ENCODE measurements around the gene TXN.

TXN gene
- total RNA-seq, result 24.7 to 140 (median 33.8) reads per million in 4 experiments

DNA sequence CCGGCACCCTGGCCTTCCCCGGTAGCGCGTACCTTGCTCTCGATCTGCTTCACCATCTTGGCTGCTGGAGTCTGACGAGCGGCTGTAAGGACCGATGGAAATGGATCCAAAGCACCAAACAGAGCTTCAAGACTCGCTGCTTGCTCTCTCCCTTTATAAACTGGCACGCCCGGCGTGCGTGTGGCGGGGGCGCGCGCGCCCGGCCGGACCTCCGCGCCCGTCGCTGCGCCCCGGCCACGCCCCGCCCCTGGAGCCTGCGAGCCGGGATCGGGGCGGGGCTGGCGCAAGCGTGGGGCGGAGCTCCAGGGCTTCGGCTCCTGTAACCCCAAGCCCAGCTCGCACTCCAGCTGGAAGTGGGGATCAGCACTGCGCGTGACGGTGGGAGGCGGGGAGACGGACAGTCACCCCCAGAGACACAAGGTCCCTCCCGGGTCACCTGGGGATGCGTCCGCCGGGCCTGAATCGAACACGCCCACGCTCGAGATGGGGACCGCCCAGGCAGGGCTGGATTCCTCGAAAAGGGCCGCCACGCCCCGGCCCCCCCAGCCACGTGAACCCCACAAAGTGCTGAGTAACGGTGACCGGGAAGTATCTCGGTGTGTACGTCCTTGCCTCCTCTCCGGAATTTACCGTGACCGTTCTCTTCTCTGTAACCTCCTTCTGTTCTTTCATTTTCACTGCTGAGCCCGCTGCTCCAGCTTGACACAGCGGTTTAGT, at the start of gene TXN:
TXN (minus strand) TSS at position 128 of the 717 bp plus-strand sequence; CDS start at position 56, 72 bp downstream.
- DNase-seq, result peak; percentile 67

DNA sequence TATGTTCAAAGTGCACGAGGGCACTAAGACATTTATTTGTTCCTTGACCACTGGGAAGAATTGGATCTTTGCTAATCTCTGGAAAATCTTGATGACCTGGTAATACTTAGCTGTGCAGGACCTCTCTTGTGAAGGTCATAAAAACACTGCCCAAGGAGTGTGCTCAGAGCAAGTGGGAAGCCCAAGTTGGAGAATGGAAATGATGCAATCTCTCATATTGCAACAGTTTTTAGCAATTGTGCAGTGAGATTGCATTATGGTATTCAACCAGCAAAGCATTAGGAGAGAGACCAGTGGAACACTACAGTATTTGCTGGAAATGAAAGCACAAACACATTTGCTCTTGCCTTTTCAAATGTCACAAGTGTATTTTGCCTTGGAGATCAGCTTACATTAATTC, 46.8 kb upstream of the TXN start:
- DNase-seq, result no peak

DNA sequence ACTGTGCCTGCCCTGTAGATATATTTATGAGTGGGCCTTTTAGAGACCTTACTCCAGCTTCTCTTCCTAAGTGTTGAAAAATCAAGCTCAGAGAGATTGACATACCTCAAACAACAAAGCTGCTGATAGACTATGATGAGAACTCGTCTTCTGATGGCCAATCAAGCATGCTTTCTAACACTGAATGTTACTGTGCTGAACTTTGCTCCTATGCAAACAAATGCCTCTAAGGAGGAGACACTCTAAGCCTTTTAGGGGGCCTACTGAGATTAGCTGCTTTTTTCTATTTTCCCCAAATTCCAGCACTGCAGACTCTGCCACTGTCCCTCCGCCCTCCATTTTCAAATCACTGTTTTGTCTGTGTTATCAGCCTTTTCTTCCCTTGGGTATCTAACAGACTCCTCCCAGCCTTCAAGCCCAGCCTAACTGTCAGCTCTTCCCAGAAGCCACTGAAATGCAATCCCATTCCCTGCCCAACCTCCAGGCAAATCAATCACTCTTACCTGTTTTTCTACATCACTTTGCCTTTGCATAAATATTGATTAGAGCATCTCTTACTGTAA, 41.8 kb upstream of the TXN start:
- no peak for DNase-seq

DNA sequence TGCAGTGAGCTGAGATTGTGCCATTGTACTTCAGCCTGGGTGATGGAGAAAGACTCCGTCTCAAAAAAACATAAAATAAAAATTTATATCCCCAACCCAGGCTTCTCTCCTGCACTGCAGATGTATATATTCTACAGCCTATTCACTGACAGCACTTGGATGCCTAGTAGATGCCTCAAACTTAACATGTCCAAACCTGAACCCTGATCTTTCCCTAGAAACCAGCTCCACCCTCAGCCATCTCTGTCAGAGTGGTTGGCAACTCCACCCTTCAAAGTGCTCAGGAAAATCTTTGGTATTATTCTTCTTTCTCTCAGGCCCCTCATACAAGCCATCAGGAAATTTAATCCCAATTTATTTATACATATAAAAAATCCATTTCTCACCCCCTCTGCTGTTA, 36.9 kb upstream of the TXN start:
- no peak for DNase-seq

DNA sequence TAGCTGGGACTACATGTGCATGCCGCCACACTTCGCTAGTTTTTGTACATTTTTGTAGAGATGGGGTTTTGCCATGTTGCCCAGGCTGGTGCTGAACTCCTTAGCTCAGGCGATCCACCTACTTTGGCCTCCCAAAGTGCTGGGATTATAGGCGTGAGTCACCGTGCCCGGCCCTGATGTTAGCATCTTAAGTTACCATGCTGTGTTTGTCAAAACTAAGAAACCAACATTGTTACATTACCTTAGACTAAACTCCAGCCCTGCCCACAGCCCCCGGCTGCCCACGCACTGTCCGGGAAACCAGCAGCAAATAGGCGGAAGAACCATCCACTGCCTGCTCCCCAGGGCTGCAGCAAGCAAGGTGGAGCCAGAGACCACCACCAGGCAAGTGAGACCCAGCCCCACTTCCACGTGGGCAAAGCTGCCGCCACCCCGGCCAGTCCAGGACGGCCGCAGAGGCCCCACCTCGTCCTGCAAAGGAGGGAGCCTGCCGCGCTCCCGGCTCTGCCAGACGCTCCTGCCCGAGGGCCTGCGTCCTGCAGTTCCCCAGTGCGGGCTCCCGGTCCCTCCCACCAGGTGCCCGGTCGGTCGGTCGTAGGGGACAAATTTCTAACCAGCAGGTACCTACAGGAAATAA, 35.7 kb upstream of the TXN start:
- DNase-seq, result no peak

DNA sequence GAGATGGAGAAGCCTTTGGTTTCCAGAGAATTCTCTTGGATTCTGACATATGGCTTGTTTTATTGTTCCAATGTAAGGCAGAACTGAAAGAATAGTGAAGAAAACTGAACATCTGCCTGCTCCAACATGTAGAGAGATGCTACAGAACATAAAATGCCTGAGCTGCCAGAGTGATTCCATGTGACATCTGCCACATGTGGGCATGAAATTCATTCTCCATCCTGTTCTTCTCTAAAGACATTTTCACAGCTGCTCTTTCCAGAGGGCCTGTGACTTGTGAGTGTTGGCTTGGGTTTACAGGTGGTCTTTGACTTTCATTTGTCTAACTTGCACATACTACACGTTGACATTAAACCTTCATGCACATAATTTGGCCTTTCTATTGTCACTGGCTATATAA, 33.7 kb upstream of the TXN start:
- no peak for DNase-seq

DNA sequence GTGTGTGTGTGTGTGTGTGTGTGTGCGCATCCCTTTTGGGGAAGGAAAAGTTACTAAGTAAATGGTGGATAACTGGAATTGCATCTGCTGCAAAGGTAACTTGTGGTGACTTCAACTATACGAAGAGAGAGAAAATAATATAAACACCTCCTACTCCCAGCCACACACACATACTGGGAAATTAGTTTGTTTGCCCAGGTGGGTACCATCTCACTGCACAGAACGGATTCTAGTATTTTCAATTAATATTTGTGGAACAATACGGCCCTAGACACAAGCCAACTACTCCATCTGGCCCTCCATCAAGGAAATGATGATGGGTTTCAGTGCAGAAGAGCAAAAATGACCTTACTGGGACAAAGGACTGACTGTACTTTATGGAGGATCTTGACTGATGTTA, 32.2 kb upstream of the TXN start:
- DNase-seq, result no peak

DNA sequence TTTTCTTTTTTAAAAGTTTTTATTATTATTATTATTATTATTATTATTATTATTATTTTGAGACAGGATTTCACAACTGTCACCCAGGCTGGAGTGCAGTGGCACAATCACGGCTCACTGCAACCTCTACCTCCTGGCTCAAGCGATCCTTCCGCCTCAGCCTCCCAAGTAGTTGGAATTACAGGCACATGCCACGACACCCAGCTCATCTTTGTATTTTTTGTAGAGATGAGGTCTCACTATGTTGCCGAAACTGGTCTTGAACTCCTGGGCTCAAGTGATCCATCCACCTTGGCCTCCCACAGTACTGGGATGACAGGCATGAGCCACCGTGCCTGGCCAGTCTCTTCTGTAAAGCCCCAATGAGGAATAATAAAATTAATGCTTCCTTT, 31.0 kb upstream of the TXN start:
- DNase-seq, result no peak

DNA sequence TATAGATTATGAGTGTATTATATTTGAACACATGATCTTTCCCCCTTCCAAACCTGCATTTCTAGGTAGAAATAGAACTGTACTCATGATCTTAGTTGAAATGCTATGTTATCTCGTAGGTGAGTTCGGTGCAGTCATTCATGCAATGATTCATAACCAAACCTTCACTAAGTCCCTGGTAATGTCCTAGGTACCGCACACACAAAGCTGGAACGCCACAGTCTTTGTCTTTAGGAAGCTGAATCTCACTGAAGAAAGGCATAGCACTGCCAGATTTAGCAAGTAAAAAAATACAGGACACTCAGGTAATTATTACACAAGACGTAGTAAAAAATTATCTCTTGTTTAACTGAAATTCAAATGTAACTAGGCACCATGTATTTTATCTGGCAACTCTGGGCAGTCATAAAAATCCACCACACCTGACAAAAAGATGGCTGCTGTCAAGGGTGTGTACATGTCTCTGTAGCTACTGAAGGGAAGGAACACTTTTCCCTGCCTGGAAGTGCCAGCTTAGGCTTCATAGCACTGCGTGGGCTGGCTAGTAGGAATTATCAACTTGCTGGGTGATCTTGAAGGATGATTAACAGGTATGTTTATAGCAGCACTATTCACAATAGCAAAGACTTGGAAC, 28.0 kb upstream of the TXN start:
- no peak for DNase-seq

DNA sequence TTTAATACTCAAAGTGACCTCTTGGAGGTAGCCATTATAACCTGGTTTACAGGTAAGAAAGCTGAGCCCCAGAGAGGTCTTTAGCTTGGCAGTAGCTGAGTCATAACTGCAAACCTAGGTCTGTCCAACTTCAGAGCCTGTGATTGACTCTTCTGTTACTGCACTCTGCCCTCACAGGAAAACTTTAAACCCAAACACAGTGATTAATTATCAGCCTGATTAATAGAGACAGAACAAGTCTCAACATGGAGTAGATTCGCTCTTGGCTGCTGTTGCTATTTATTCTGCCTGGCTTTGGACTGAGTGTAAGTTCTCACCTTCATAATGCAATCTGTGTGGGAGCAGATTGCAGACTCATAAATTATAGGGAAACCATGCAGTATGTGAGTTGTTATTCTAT, 27.4 kb upstream of the TXN start:
- no peak for DNase-seq

DNA sequence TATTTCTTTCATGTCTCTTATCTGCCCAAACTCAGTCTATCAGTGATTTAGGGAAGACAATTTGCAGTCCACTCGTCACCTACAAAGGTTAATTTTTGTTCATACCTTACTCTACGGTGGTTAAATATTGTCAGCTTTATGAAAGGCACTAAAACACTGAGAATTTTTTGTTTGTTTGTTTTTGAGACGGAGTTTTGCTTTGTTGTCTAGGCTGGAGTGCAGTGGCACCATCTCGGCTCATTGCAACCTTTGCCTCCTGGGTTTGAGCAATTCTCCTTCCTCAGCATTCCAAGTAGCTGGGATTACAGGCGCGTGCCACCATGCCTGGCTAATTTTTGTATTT, 26.4 kb upstream of the TXN start:
- no peak for DNase-seq

DNA sequence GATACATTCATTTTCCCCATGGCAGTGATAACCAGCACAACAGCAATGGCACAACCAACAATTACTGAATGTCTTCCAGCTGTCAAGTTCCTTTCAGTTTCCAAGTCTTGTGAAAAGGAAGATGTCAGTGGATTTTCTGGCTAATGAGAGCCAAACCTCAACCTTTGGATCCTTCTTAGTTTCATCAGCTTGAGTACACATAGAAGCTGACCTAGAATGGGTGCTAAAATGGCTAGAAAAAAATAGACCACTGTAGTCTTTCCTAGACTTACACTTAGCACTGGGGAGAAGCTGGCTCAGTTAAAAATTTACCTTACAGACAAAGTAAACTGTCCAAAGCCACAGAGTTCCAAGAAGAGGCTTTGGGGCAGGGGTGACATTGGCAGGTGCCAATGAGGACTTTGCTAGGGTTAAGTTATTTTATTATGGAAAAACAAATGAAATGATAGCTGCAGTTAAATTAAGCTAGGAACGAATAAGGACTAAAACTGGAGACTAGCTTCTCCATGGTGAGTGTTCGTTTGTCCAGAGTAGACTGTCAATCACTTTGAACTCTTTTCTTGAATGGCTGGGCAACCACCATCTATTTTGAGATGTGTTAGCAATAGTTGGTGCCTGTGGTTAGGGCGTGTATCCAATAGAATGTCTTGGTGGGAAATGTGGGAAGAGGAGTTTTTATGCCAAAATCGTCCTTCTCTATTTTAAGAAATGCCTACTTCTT, 25.9 kb upstream of the TXN start:
- no peak for DNase-seq

DNA sequence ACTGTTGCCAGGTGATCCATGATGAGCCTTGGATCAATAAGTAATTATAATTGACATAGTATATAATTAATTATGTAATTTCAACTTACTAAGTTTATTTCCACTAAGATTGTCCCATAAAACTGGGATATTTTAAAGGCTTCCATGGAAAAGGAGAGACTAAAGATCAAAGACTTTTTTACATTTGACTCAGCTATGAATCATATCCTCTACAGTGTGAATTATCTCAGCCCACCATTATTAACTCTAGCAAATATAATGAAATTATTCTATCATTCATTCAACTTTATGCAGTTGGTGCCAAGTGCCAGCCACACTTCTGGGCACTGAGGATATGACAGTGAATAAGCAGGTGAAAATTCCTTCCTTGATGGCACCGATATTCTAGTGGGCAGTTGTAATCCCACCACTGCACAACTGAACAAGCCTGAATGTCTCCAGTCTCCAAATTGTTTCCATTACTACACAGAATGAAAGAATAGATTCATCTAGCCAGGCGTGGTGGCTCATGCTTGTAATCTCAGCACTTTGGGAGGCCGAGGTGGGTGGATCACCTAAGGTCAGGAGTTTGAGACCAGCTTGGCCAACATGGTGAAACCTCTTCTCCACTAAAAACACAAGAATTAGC, 21.9 kb upstream of the TXN start:
- DNase-seq, result no peak

DNA sequence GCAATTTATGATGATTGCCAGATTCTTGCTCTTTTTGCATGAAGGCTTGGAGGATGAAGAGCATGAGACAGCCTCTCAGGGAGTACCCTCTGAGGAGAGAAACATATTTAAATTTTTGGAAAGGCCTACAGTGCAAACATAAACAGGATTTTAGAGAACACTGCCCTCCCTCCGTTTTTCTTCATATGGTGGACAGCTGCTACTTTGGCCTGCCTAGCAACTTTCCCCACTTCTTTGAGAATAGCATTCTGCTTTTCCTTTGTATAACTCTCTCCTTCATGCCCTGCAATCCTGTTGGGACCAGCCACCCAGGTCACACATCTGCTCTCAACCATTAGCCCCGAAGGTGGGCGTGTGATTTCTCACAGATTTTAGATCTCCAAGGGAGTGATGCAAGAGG, 20.5 kb upstream of the TXN start:
- DNase-seq, result no peak

DNA sequence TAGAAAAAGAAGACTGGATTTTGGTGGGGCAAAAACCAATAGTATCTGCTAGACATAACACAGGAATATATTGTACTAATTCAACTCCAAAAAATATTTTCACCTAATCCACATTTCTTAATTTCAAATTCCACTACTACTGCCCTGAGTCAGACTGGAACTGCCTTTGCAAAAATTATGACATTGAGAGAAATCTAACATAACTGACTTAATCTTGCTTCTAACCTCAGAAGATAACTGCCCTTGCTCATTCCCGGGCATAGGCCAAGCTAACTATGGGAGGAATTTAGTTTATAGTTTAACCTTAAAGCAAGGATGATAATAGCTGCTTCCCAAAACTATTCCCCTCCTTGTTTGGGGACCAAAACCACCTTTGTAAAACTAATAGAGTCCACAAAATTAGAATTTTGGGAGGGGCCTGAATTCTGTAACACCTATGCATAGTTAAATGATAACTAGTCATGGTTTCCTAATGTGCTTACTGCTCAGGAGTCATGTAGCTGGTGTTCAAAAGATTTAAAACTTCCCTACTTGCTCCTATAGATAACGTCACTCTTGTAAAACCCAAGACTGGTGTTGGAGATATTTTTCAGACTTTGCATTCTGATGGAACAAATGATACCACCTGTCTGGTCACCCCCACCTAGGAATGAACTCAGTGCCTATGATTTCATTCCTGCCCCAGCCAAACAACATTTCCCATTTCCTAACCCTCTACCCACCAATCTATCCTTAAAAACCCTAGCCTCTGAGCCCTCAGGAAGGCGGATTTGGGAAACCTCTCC, 14.1 kb upstream of the TXN start:
- no peak for DNase-seq

DNA sequence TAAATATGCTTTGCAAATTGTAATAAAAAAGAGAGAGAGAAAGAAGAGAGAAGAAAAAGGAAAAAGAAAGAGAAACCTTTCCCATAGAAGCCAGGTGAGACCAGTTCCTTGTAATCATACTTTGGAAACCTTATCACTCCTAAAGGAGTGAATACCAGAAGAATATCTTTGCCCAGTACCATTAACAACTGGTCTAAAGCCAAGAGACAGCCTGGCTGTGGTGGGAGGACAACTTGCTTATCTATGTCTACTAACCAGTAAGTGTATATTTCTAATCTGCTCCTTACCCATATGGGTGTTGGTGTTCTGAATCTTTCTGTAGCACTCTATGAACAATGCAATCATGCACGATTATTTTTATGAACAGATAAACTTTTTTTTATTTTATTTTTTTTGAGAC, 10.5 kb upstream of the TXN start:
- DNase-seq, result no peak

DNA sequence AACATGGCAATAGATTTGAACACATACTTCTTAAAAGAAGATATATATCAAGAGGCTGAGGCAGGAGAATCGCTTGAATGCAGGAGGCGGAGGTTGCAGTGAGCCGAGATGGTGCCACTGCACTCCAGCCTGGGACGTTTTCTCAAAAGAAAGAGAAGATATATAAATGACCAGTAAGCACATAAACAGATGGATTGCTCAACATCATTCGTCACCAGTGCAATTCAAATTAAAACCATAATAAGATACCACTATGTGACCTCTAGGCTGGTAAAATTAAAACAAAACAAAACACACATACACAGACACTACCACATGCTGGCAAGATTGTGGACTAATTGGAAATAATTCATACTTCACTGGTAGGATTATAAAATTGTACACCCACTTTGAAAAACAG, 5.3 kb upstream of the TXN start:
- no peak for DNase-seq

DNA sequence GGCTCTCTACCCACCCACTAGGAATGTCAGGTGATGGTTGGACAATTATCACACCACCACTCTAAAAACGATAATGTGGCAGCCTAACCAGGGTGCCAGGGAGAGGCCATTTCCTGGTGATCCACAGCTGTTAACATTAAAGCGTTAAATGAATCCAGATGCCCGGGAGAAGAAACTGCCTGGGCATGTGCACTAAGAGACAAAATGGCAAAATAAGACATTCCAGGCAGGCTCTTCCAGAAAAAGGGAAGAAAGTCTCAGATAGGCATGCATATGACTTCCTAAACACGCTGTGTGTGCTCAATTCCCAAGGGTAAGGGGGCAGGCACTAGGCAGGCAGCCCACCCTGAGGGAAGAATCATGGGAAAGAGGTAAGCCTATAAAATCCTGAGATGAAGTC, 4.6 kb upstream of the TXN start:
- no peak for DNase-seq

DNA sequence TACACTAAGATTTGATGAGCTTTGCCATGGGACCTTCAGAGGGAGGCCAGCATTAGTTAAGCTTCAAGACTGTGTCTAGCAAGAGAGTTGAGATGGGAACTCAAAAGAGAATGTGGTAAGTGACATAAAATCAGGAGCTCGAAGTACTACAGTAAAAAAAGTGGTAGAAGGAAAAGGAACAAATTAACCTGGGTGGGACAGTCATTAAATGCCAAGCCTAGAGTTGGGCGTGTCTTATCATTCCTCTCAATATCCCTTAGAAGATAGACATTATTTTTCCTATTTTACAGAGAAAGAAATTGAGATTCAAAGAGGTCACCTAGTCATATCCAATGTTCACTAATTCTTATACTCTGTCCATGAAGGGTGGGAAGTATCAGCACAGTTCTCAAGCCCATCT, 3.3 kb upstream of the TXN start:
- no peak for DNase-seq

DNA sequence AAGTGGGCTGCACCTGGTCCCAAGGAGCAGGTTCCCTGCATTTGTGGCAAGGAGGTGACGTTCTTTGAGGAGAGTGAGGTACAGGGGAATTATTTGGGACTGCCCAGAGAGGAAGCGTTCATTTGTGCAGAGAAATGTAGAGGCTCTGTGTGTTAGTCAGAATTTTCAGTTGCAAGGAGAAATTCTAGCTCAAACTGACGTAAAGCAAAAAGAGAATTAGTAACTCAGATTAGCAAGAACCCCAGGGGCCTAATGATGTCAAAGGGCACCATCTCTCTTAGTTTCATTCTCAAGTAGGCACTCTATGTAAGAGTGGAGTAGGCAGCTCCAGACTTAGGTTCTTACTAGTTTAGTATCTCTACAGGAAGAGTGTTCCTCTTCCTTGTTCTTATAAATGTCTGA, 2.4 kb upstream of the TXN start:
- DNase-seq, result no peak

DNA sequence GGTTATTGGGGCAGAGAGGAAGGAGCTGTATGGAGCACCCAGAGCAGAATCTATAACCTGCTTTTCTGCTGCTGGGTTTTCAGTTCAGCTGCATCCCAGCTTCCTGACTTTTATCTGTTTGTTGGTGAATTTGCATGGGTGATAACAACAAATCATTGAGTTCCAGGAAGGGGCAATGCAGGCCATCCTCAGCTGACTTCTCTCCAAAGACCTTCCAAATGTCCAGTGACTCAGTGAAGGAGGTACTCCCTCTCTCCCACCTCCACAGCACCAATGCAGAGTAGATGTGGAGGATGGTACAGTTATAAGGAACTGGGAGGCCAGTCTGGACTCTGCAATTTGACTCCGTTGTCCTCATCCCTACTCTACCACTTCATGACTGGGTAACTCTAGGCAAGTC, 1.6 kb upstream of the TXN start:
- DNase-seq, result no peak

Measured in effector CD8-positive, alpha-beta T cell (primary cell).